Measurements from ENCODE around the gene FSD1L. TPM values are rescaled to one million over a fixed set of nuclear protein-coding genes. Genes with fewer than 3 reads are reported as not detected.
A peak's percentile ranks its signal among the peaks of the same experiment; 100 is the strongest.

The FSD1L gene
- polyA plus RNA-seq (2011; rRNA removed) (5.8 and 8.5 TPM in 2 replicates), polyA plus RNA-seq (2017; fragmentation: RNase III; extraction: RNeasy Plus Mini Kit Qiagen cat#74134 plus additional on column Dnase treatment) (3.2 to 3.3 TPM (median 3.2 TPM) in 3 replicates), polyA minus RNA-seq (2011; rRNA and poly(A)+ RNA removed) (3.9 and 4.9 TPM in 2 replicates)
- 0.82 and 0.85 TPM in 2 replicates for polyA plus RNA-seq (2012; cell fraction: cytosol; rRNA removed)
- polyA plus RNA-seq (2012; cell fraction: nucleus; rRNA removed): 1.4 and 2.8 TPM in 2 replicates

DNA sequence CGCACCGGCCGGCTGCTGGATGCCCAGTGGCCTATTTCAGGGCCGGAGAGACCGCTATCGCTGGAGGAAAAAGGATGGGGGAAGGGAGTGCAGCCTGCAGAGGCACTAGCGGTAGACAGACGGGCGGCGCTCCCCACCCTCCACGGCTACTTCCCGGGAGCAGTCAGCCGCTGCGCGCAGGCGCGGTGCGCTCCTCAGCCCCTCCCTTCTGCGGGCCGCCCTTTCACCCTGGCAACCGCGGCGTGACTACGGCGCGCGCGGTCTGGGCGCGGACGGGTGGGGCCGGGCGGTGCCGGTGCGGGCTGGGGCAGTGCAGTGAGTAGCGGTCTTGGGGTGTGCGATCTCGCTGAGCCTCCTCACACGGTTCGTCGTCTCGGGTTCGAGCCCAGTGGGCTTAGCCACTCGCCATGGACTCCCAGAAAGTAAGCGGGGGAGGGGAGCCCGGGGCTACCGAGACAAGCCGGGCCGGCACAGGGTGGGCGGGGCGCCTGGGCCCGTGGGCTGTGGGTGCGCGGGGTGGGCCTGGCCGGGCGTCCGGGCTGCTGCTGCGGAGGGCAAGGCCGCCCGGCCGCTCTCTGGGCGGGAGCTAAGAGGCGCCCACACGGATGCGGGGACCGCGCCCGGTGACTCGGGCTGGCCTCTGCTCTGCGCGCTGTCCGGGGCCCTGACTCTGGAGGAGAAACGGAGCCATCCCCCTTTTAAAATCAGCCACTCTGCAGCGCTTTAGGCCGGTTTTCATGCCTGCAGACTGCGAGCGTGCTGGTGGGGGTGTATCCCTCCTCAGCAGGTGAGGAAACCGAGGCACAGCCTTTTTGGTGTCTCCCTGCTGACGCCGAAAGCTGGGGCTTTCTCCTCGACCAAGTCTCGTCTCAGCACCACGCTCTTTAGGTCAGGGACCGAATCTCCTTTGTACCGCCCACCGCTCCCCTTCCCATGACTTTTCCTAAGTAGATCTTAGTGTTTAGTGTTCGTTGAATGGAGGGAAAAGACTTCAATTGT, at the start of gene FSD1L:
Gene FSD1L, plus strand, starts transcription at position 221 of the 999 bp plus-strand sequence. Its CDS starts 187 bp downstream, at position 408.
- FAIRE-seq (no peak), DNase-seq (ENCODE audit: low read depth in 1 of 2, low spot score in 1 of 2) (peak; percentile 82 to 93), ATAC-seq (peak; percentile 92 to 95)
- Histone ChIP-seq H3K4me3 (peak within 1 kb of the TSS; percentile 71), H3K4me1 (peaks cover 15% of the 10 kb centered on the region; the same call in 2 of the 3 replicates), H3K9me3 (no peaks in the 10 kb centered on the region), H3K4me2 (peak within 1 kb of the TSS; percentile 84), H3K27ac (peak within 1 kb of the TSS; percentile 87 to 95)
- WGBS (ENCODE audit: missing lambda C conversion rate): 1% methylated on average over 33 of the region's 87 CpGs
- ChIA-PET POLR2A (interaction anchor here (0.5 to 1.0 kb wide), 3 partner anchors 9 to 449 kb away, joined by 3 to 6 read pairs (median 5); no protein-coding TSS in a partner anchor), CTCF (interaction anchor here (0.8 to 1.4 kb wide), 2 partner anchors 10 to 27 kb away, joined by 3 read pairs; no protein-coding TSS in a partner anchor)
- TF ChIP-seq HOXB13 (CRISPR knock-in tag; IDR thresholded peaks at IDR 0.05; ENCODE audit: low read depth) (no peak), SMC3 (IDR thresholded peaks at IDR 0.05) (no peak), JUN (IDR thresholded peaks at IDR 0.05) (peak in 1 of 2 experiments; percentile 86; a peak in 3 of 5 replicates), ZSCAN20 (CRISPR knock-in tag; IDR thresholded peaks at IDR 0.05) (no peak), FOSB (CRISPR knock-in tag; IDR thresholded peaks at IDR 0.05) (no peak), RNF2 (IDR thresholded peaks at IDR 0.05; ENCODE audit: borderline replicate concordance, low read depth) (no peak), RARB (CRISPR knock-in tag; IDR thresholded peaks at IDR 0.05) (no peak), NR3C1 (IDR thresholded peaks at IDR 0.05) (no peak), REST (IDR thresholded peaks at IDR 0.05) (no peak), CEBPB (IDR thresholded peaks at IDR 0.05) (no peak), NFE2L2 (conservative IDR thresholded peaks at IDR 0.05; ENCODE audit: low read length) (no peak), BHLHE40 (IDR thresholded peaks at IDR 0.05; ENCODE audit: low read depth, low read length) (no peak), TFCP2L1 (CRISPR knock-in tag; IDR thresholded peaks at IDR 0.05) (no peak), GATA3 (IDR thresholded peaks at IDR 0.05; ENCODE audit: borderline replicate concordance) (no peak), EHMT2 (IDR thresholded peaks at IDR 0.05; ENCODE audit: low read depth) (no peak), KDM1A (IDR thresholded peaks at IDR 0.05; ENCODE audit: low read depth) (no peak), CTCF (IDR thresholded peaks at IDR 0.05) (no peak), POLR2AphosphoS2 (conservative IDR thresholded peaks at IDR 0.05; ENCODE audit: low read length) (no peak), MAZ (IDR thresholded peaks at IDR 0.05; ENCODE audit: borderline replicate concordance, low read depth, low read length) (no peak), EHF (CRISPR knock-in tag; IDR thresholded peaks at IDR 0.05) (no peak), ZNF302 (CRISPR knock-in tag; IDR thresholded peaks at IDR 0.05) (no peak), TP53 (CRISPR knock-in tag; IDR thresholded peaks at IDR 0.05) (no peak), USF2 (IDR thresholded peaks at IDR 0.05) (no peak), MAFK (IDR thresholded peaks at IDR 0.05; ENCODE audit: partially characterized antibody) (no peak), HEYL (CRISPR knock-in tag; IDR thresholded peaks at IDR 0.05) (no peak), ZFP36 (IDR thresholded peaks at IDR 0.05; ENCODE audit: borderline replicate concordance, partially characterized antibody) (no peak), RFX5 (IDR thresholded peaks at IDR 0.05) (no peak), SREBF2 (IDR thresholded peaks at IDR 0.05) (no peak), EP300 (IDR thresholded peaks at IDR 0.05) (no peak), HES2 (IDR thresholded peaks at IDR 0.05) (no peak), E2F6 (IDR thresholded peaks at IDR 0.05; ENCODE audit: borderline replicate concordance, low read depth) (peak; percentile 40; the same call in 1 of the 2 replicates), POLR2A (IDR thresholded peaks at IDR 0.05; ENCODE audit: low read length) (peak; percentile 88)
- TF ChIP-seq, protein P1, sequence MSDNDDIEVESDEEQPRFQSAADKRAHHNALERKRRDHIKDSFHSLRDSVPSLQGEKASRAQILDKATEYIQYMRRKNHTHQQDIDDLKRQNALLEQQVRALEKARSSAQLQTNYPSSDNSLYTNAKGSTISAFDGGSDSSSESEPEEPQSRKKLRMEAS (IDR thresholded peaks at IDR 0.05): peak; percentile 92
